ENCODE results near the gene STAT2. TPM values are rescaled to one million over a fixed set of nuclear protein-coding genes. Genes with fewer than 3 reads are reported as not detected.

The STAT2 gene
- total RNA-seq, 1 experiment from 2014 or later = 42.2 TPM

GRCh38 chr12:56299853-56300643 lies 59.9 kb downstream of the STAT2 start, which contains the start of gene CS:
CS (minus strand) TSS chr12:56300330; CDS start chr12:56300201, 129 bp downstream.
- Histone ChIP-seq H3K4me3 (ENCODE audit: insufficient read depth, low read depth, low read length) (peak within 1 kb of the TSS; percentile 89), H3K36me3 (replicated peaks; ENCODE audit: control insufficient read depth, insufficient read depth, low read length) (peaks cover 4% of the 10 kb centered on the region), H3K27me3 (ENCODE audit: control insufficient read depth, insufficient read depth, low read length) (no peaks in the 10 kb centered on the region)
- DNase-seq = peak; percentile 99

- no peaks in the 10 kb centered on the region for H3K27me3 ChIP-seq (ENCODE audit: control insufficient read depth, insufficient read depth, low read length)
- H3K36me3 ChIP-seq (replicated peaks; ENCODE audit: control insufficient read depth, insufficient read depth, low read length) = peaks cover 4% of the 10 kb centered on the region
- peak overlapping the region; percentile 89 for H3K4me3 ChIP-seq (ENCODE audit: insufficient read depth, low read depth, low read length)
- no peak for DNase-seq
These were observed 60.5 kb downstream of the STAT2 start for GRCh38 chr12:56299308-56299852.

- Histone ChIP-seq H3K4me3 (ENCODE audit: insufficient read depth, low read depth, low read length) (peak overlapping the region; percentile 89; the same call in 1 of the 2 replicates), H3K36me3 (replicated peaks; ENCODE audit: control insufficient read depth, insufficient read depth, low read length) (peaks cover 2% of the 10 kb centered on the region), H3K27me3 (ENCODE audit: control insufficient read depth, insufficient read depth, low read length) (no peaks in the 10 kb centered on the region)
- no peak for DNase-seq
These were observed 61.1 kb downstream of the STAT2 start for GRCh38 chr12:56298828-56299227.

- peaks cover 2% of the 10 kb centered on the region for H3K36me3 ChIP-seq (replicated peaks; ENCODE audit: control insufficient read depth, insufficient read depth, low read length)
- DNase-seq = no peak
- no peaks in the 10 kb centered on the region for H3K27me3 ChIP-seq (ENCODE audit: control insufficient read depth, insufficient read depth, low read length)
- H3K4me3 ChIP-seq (ENCODE audit: insufficient read depth, low read depth, low read length) = no peak overlapping the region
These were observed 62.5 kb downstream of the STAT2 start for GRCh38 chr12:56297400-56297799.

- H3K36me3 ChIP-seq (replicated peaks; ENCODE audit: control insufficient read depth, insufficient read depth, low read length) = peaks cover 6% of the 10 kb centered on the region
- H3K4me3 ChIP-seq (ENCODE audit: insufficient read depth, low read depth, low read length) = no peak overlapping the region
- no peak for DNase-seq
- no peaks in the 10 kb centered on the region for H3K27me3 ChIP-seq (ENCODE audit: control insufficient read depth, insufficient read depth, low read length)
These were observed 63.6 kb downstream of the STAT2 start for GRCh38 chr12:56296295-56296694.

GRCh38 chr12:56293795-56294194 lies 66.1 kb downstream of the STAT2 start:
- no peaks in the 10 kb centered on the region for H3K27me3 ChIP-seq (ENCODE audit: control insufficient read depth, insufficient read depth, low read length)
- no peak overlapping the region for H3K4me3 ChIP-seq (ENCODE audit: insufficient read depth, low read depth, low read length)
- no peak for DNase-seq
- peaks cover 8% of the 10 kb centered on the region for H3K36me3 ChIP-seq (replicated peaks; ENCODE audit: control insufficient read depth, insufficient read depth, low read length)

Other genes with a start within 250 kb of the STAT2 start
- gene RPL41, start 243.5 kb downstream of the STAT2 start, total RNA-seq (2014; rRNA removed; shearing (Covaris generic)) = 3,839 and 4,060 TPM in 2 replicates
- 8.2 and 11.3 TPM in 2 replicates for gene ZC3H10, start 241.8 kb downstream of the STAT2 start, total RNA-seq (2014; rRNA removed; shearing (Covaris generic))
- 120 and 127 TPM in 2 replicates for gene ESYT1, start 231.8 kb downstream of the STAT2 start, total RNA-seq (2014; rRNA removed; shearing (Covaris generic))
- 118 and 129 TPM in 2 replicates for gene MYL6B, start 207.5 kb downstream of the STAT2 start, total RNA-seq (2014; rRNA removed; shearing (Covaris generic))
- 941 and 1,248 TPM in 2 replicates for gene MYL6, start 201.7 kb downstream of the STAT2 start, total RNA-seq (2014; rRNA removed; shearing (Covaris generic))
- 20.0 and 27.5 TPM in 2 replicates for gene SMARCC2, start 170.6 kb downstream of the STAT2 start, total RNA-seq (2014; rRNA removed; shearing (Covaris generic))
- 96.2 and 98.4 TPM in 2 replicates for gene RNF41, start 138.2 kb downstream of the STAT2 start, total RNA-seq (2014; rRNA removed; shearing (Covaris generic))
- gene NABP2, start 135.8 kb downstream of the STAT2 start, total RNA-seq (2014; rRNA removed; shearing (Covaris generic)) = 45.5 and 50.4 TPM in 2 replicates
- gene SLC39A5, start 130.1 kb downstream of the STAT2 start, total RNA-seq (2014; rRNA removed; shearing (Covaris generic)) = 0.48 TPM in 1 of 2 replicates, not detected in the other
- gene ANKRD52, start 101.7 kb downstream of the STAT2 start, total RNA-seq (2014; rRNA removed; shearing (Covaris generic)) = 11.2 and 13.7 TPM in 2 replicates
- gene COQ10A, start 93.2 kb downstream of the STAT2 start, total RNA-seq (2014; rRNA removed; shearing (Covaris generic)) = 15.5 and 21.2 TPM in 2 replicates
- gene CS, start 59.8 kb downstream of the STAT2 start, total RNA-seq (2014; rRNA removed; shearing (Covaris generic)) = 179 and 188 TPM in 2 replicates
- 108 and 129 TPM in 2 replicates for gene CNPY2, start 44.1 kb downstream of the STAT2 start, total RNA-seq (2014; rRNA removed; shearing (Covaris generic))
- 38.6 and 64.1 TPM in 2 replicates for gene PAN2, start 26.1 kb downstream of the STAT2 start, total RNA-seq (2014; rRNA removed; shearing (Covaris generic))
- 4.0 and 7.6 TPM in 2 replicates for gene IL23A, start 21.2 kb downstream of the STAT2 start, total RNA-seq (2014; rRNA removed; shearing (Covaris generic))
- gene APOF, start 2.8 kb upstream of the STAT2 start, total RNA-seq (2014; rRNA removed; shearing (Covaris generic)) = not detected in 2 replicates
- 13.3 and 15.7 TPM in 2 replicates for gene TIMELESS, start 89.3 kb upstream of the STAT2 start, total RNA-seq (2014; rRNA removed; shearing (Covaris generic))
- gene MIP, start 94.5 kb upstream of the STAT2 start, total RNA-seq (2014; rRNA removed; shearing (Covaris generic)) = not detected in 2 replicates
- gene SPRYD4, start 108.5 kb upstream of the STAT2 start, total RNA-seq (2014; rRNA removed; shearing (Covaris generic)) = 2.3 TPM in 2 replicates
- 2.2 and 5.5 TPM in 2 replicates for gene GLS2, start 128.1 kb upstream of the STAT2 start, total RNA-seq (2014; rRNA removed; shearing (Covaris generic))
- gene RBMS2, start 161.7 kb upstream of the STAT2 start, total RNA-seq (2014; rRNA removed; shearing (Covaris generic)) = 6.1 and 8.5 TPM in 2 replicates

Data from H7 (cell line).